ENCODE data around the gene ST8SIA4. TPM values are rescaled to one million over a fixed set of nuclear protein-coding genes. Genes with fewer than 3 reads are reported as not detected.

Gene ST8SIA4
- total RNA-seq, 1 donor from 2014 or later, result 0.59 TPM

GRCh38 chr5:100796851-100797250 is 106.2 kb downstream of the ST8SIA4 start:
- Mint-ChIP-seq H3K4me3 (ENCODE audit: unreplicated experiment) (no peak overlapping the region), H3K27ac (ENCODE audit: unreplicated experiment) (no peak overlapping the region), H3K36me3 (ENCODE audit: low read depth, unreplicated experiment) (no peaks in the 10 kb centered on the region), H3K4me1 (ENCODE audit: low read depth, unreplicated experiment) (peaks cover 6% of the 10 kb centered on the region), H3K9me3 (ENCODE audit: unreplicated experiment) (no peaks in the 10 kb centered on the region), H3K27me3 (ENCODE audit: low read depth, unreplicated experiment) (no peaks in the 10 kb centered on the region)
- Histone ChIP-seq H2AFZ (ENCODE audit: low read depth, low read length) (no peak overlapping the region), H3K27ac (ENCODE audit: low read depth, low read length) (no peak overlapping the region), H3K27me3 (ENCODE audit: insufficient read depth, low read length) (no peaks in the 10 kb centered on the region), H3K36me3 (ENCODE audit: insufficient read depth, low read length) (no peaks in the 10 kb centered on the region), H3K4me3 (ENCODE audit: insufficient read depth, low read depth, low read length) (no peak overlapping the region), H3K9me3 (ENCODE audit: insufficient read depth, low read depth, low read length) (no peaks in the 10 kb centered on the region), H3K9ac (ENCODE audit: low read length) (no peak overlapping the region), H3K4me2 (ENCODE audit: low read length) (no peak overlapping the region), H4K20me1 (ENCODE audit: insufficient read depth, low read length) (no peaks in the 10 kb centered on the region), H3K79me2 (ENCODE audit: insufficient read depth, low read length) (no peaks in the 10 kb centered on the region), H3K4me1 (ENCODE audit: insufficient read depth, low read length) (peaks cover 3% of the 10 kb centered on the region)
- DNase-seq (ENCODE audit: low read depth) (no peak), FAIRE-seq (no peak)
- TF ChIP-seq, protein P1, sequence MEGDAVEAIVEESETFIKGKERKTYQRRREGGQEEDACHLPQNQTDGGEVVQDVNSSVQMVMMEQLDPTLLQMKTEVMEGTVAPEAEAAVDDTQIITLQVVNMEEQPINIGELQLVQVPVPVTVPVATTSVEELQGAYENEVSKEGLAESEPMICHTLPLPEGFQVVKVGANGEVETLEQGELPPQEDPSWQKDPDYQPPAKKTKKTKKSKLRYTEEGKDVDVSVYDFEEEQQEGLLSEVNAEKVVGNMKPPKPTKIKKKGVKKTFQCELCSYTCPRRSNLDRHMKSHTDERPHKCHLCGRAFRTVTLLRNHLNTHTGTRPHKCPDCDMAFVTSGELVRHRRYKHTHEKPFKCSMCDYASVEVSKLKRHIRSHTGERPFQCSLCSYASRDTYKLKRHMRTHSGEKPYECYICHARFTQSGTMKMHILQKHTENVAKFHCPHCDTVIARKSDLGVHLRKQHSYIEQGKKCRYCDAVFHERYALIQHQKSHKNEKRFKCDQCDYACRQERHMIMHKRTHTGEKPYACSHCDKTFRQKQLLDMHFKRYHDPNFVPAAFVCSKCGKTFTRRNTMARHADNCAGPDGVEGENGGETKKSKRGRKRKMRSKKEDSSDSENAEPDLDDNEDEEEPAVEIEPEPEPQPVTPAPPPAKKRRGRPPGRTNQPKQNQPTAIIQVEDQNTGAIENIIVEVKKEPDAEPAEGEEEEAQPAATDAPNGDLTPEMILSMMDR (IDR thresholded peaks at IDR 0.05; ENCODE audit: insufficient read depth, low read depth, low read length), result no peak
- TF ChIP-seq EZH2 (IDR thresholded peaks at IDR 0.05; ENCODE audit: insufficient read depth, low read length), result no peak

DNA sequence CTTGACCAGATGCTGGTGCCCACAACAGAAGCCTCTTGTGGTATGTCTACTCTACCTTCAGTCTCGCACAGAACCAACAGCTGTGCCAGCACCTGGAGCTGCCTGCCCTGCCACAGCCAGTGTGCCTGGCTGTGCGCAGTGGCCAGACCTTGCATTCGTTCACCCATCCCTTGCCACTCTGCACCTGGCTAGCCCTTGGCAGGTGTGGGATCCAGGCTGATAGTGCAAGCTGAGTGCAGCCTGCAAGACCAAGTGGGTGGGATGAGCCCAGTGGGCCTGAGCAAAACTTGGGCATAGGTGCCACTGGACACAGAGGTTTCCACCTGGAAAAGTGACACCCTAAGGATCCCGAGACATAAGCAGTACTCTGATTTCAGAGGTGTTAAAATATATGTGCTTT is 108.2 kb downstream of the ST8SIA4 start:
- H3K27ac Mint-ChIP-seq (ENCODE audit: unreplicated experiment), result no peak overlapping the region
- H3K4me1 ChIP-seq (ENCODE audit: insufficient read depth, low read length), result peaks cover 3% of the 10 kb centered on the region
- no peaks in the 10 kb centered on the region for H3K79me2 ChIP-seq (ENCODE audit: insufficient read depth, low read length)
- H3K9ac ChIP-seq (ENCODE audit: low read length), result no peak overlapping the region
- no peak overlapping the region for H3K27ac ChIP-seq (ENCODE audit: low read depth, low read length)
- no peak overlapping the region for H3K4me3 Mint-ChIP-seq (ENCODE audit: unreplicated experiment)
- H2AFZ ChIP-seq (ENCODE audit: low read depth, low read length), result no peak overlapping the region
- no peaks in the 10 kb centered on the region for H3K27me3 ChIP-seq (ENCODE audit: insufficient read depth, low read length)
- no peak overlapping the region for H3K4me3 ChIP-seq (ENCODE audit: insufficient read depth, low read depth, low read length)
- H3K36me3 ChIP-seq (ENCODE audit: insufficient read depth, low read length), result no peaks in the 10 kb centered on the region
- DNase-seq (ENCODE audit: low read depth) (no peak), FAIRE-seq (no peak)
- H3K9me3 ChIP-seq (ENCODE audit: insufficient read depth, low read depth, low read length), result no peaks in the 10 kb centered on the region
- no peaks in the 10 kb centered on the region for H3K27me3 Mint-ChIP-seq (ENCODE audit: low read depth, unreplicated experiment)
- no peaks in the 10 kb centered on the region for H3K9me3 Mint-ChIP-seq (ENCODE audit: unreplicated experiment)
- H3K4me2 ChIP-seq (ENCODE audit: low read length), result no peak overlapping the region
- H3K36me3 Mint-ChIP-seq (ENCODE audit: low read depth, unreplicated experiment), result no peaks in the 10 kb centered on the region
- no peaks in the 10 kb centered on the region for H4K20me1 ChIP-seq (ENCODE audit: insufficient read depth, low read length)
- TF ChIP-seq, protein P1 (IDR thresholded peaks at IDR 0.05; ENCODE audit: insufficient read depth, low read depth, low read length), result no peak
- no peak for TF ChIP-seq EZH2 (IDR thresholded peaks at IDR 0.05; ENCODE audit: insufficient read depth, low read length)
- peaks cover 15% of the 10 kb centered on the region for H3K4me1 Mint-ChIP-seq (ENCODE audit: low read depth, unreplicated experiment)

GRCh38 chr5:100794218-100794617 is 108.9 kb downstream of the ST8SIA4 start:
- Histone ChIP-seq H3K4me3 (ENCODE audit: insufficient read depth, low read depth, low read length) (no peak overlapping the region), H2AFZ (ENCODE audit: low read depth, low read length) (no peak overlapping the region), H3K4me2 (ENCODE audit: low read length) (no peak overlapping the region), H3K27ac (ENCODE audit: low read depth, low read length) (no peak overlapping the region), H3K36me3 (ENCODE audit: insufficient read depth, low read length) (no peaks in the 10 kb centered on the region), H3K79me2 (ENCODE audit: insufficient read depth, low read length) (no peaks in the 10 kb centered on the region), H4K20me1 (ENCODE audit: insufficient read depth, low read length) (no peaks in the 10 kb centered on the region), H3K9ac (ENCODE audit: low read length) (no peak overlapping the region), H3K4me1 (ENCODE audit: insufficient read depth, low read length) (peaks cover 3% of the 10 kb centered on the region), H3K27me3 (ENCODE audit: insufficient read depth, low read length) (no peaks in the 10 kb centered on the region), H3K9me3 (ENCODE audit: insufficient read depth, low read depth, low read length) (no peaks in the 10 kb centered on the region)
- H3K36me3 Mint-ChIP-seq (ENCODE audit: low read depth, unreplicated experiment), result no peaks in the 10 kb centered on the region
- H3K27me3 Mint-ChIP-seq (ENCODE audit: low read depth, unreplicated experiment), result no peaks in the 10 kb centered on the region
- FAIRE-seq (no peak), DNase-seq (ENCODE audit: low read depth) (no peak)
- no peaks in the 10 kb centered on the region for H3K9me3 Mint-ChIP-seq (ENCODE audit: unreplicated experiment)
- TF ChIP-seq, protein P1 (IDR thresholded peaks at IDR 0.05; ENCODE audit: insufficient read depth, low read depth, low read length), result no peak
- TF ChIP-seq EZH2 (IDR thresholded peaks at IDR 0.05; ENCODE audit: insufficient read depth, low read length), result no peak
- H3K4me1 Mint-ChIP-seq (ENCODE audit: low read depth, unreplicated experiment), result peaks cover 16% of the 10 kb centered on the region
- no peak overlapping the region for H3K4me3 Mint-ChIP-seq (ENCODE audit: unreplicated experiment)
- no peak overlapping the region for H3K27ac Mint-ChIP-seq (ENCODE audit: unreplicated experiment)
